GM10266 (cell line): ENCODE measurements around the gene DNAAF5.

Experiments used
- DNase-seq: peaks from one replicate; pipeline ENCODE4 v3.0.0; 2012; ENCODE audit errors: extremely low spot score
- TF ChIP-seq, protein P1 (sequence below): IDR thresholded peaks from 2 replicates; pipeline ENCODE4 v1.5.1; 2012; ENCODE audit warnings: mild to moderate bottlenecking, low read depth; ENCODE audit not compliant: control insufficient read depth, insufficient read depth; ENCODE audit errors: missing control alignments

DNAAF5 gene

DNA sequence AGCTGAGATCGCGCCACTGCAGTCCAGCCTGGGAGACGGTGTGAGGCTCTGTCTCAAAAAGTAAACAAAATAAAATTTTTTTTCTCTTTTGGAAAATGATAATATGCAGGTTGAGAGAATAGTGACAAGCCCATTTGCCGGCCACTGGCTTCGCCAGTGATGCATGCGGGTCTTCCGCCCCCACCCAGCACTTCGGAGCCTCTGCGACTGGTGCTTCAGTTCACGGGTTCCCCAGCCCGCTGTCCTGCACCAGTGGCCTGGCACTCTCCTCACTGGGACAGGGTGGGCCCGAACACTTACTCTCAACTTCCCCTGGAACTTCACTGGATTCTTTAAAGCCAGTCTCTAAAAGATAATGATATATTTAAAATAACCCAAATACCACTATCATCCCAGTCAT is 108.5 kb downstream of the DNAAF5 start:
- TF ChIP-seq, protein P1, sequence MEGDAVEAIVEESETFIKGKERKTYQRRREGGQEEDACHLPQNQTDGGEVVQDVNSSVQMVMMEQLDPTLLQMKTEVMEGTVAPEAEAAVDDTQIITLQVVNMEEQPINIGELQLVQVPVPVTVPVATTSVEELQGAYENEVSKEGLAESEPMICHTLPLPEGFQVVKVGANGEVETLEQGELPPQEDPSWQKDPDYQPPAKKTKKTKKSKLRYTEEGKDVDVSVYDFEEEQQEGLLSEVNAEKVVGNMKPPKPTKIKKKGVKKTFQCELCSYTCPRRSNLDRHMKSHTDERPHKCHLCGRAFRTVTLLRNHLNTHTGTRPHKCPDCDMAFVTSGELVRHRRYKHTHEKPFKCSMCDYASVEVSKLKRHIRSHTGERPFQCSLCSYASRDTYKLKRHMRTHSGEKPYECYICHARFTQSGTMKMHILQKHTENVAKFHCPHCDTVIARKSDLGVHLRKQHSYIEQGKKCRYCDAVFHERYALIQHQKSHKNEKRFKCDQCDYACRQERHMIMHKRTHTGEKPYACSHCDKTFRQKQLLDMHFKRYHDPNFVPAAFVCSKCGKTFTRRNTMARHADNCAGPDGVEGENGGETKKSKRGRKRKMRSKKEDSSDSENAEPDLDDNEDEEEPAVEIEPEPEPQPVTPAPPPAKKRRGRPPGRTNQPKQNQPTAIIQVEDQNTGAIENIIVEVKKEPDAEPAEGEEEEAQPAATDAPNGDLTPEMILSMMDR = no peak

DNA sequence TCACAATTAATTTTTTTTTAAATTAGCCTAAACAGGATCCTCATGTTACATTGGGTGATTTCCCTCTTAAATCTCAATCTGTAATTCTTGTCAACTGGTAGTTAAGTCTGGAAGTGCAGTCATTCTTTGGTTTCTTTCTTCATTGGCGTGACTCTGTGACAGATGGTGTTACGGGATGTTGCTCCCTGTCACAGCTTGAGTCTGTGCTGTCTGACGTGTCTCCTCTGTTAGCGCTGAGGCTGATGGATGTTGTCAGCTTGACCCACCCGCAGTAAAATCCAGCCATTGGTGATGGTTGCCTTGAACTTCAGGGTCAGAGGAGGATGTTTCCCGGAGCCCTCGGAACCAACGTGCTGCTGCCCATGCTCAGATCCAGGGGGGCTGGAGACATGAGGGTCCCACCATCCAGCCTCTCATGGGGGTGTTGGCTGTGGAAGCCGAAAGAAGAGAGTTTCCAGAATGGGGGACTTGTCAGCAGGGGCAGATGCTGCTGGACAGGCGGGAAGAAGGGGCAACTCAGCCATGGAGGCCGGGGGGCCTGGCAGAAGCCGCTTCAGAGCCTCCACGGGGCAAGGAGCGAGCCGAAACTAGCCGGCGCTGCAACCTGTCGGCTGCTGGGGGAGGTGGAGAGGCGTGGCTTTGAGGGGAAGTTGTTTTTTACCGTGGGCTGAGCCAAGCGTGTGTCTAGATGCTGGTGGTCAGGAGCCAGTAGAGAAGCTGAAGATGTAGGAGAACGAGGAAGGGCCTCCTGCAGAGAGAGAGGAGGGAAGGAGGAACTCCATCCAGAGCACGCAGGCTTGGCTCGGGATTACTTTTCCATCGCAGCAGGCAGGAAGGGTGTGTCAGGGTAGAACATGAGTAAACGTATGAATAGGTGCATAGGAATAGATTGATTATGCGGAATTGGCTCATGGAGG is 109.2 kb downstream of the DNAAF5 start:
- no peak for DNase-seq
- TF ChIP-seq, protein P1 = no peak

More for the DNA sequence above, 108.5 kb downstream of the DNAAF5 start:
- no peak for DNase-seq
